SK-N-SH (cell line): ENCODE measurements around the gene MED26. TPM values are rescaled to one million over a fixed set of nuclear protein-coding genes. Genes with fewer than 3 reads are reported as not detected.

Experiments used
- CTCF ChIA-PET: fragments of 300-600, 350-600 bp; formaldehyde crosslinking; extraction: SDS; loops from one replicate; lab custom pipeline; 2021; lab: Yijun Ruan, JAX
- POLR2A ChIA-PET: fragments of 350-600 bp; sonication (Branson Sonifier 250); formaldehyde crosslinking; extraction: SDS; loops from one replicate; lab custom pipeline; 2020; ENCODE audit warnings: antibody characterized with exemption, inconsistent platforms; lab: Yijun Ruan, JAX
- DNase-seq: peaks from one replicate; pipeline ENCODE4 v3.0.0; 2012
- H2AFZ ChIP-seq: fragments of 200-600 bp; sonication (generic); 2 replicates; pipeline ENCODE4 v1.8.1; 2016; ENCODE audit warnings: antibody characterized with exemption, mild to moderate bottlenecking, low read depth
- H3F3A ChIP-seq: fragments of 200-600 bp; sonication (generic); replicated peaks from 2 replicates; pipeline ENCODE3; 2016; ENCODE audit warnings: antibody characterized with exemption, mild to moderate bottlenecking; ENCODE audit not compliant: insufficient read depth
- H3K27ac ChIP-seq, 2 experiments: fragments of 200-500 bp in 1 of 2; fragments of 200-600 bp in 1 of 2; sonication (Bioruptor generic) in 1 of 2; sonication (generic), shearing (Covaris generic) in 1 of 2; 2 replicates each; pipeline versions ENCODE4 v1.5.1 to v1.6.1; 2014 to 2016; ENCODE audit warnings: low read depth in 2 of 2, inconsistent platforms in 1 of 2, low read length in 1 of 2, mild to moderate bottlenecking in 1 of 2, mixed read lengths in 1 of 2
- H3K27me3 ChIP-seq: fragments of 200-600 bp; sonication (generic), shearing (Covaris generic); 2 replicates; pipeline ENCODE4 v1.6.1; 2016; ENCODE audit warnings: mixed run types; ENCODE audit not compliant: insufficient read depth
- H3K36me3 ChIP-seq, 2 experiments: fragments of 200-500 bp in 1 of 2; fragments of 200-600 bp in 1 of 2; sonication (Bioruptor generic) in 1 of 2; sonication (generic) in 1 of 2; replicated peaks in 1 of 2; 2 replicates each; pipeline versions ENCODE3 to v1.5.1; 2014 to 2016; ENCODE audit warnings: low read length in 1 of 2, mild to moderate bottlenecking in 1 of 2; ENCODE audit not compliant: insufficient read depth in 2 of 2, control insufficient read depth in 1 of 2
- H3K4me1 ChIP-seq, 2 experiments: fragments of 200-500 bp in 1 of 2; fragments of 200-600 bp in 1 of 2; sonication (Bioruptor generic) in 1 of 2; sonication (generic), shearing (Covaris generic) in 1 of 2; 2 replicates each; pipeline versions ENCODE4 v1.5.1 to v1.6.1; 2014 to 2016; ENCODE audit warnings: low read depth in 1 of 2, low read length in 1 of 2, mixed run types in 1 of 2; ENCODE audit not compliant: insufficient read depth in 2 of 2, control insufficient read depth in 1 of 2
- H3K4me2 ChIP-seq: fragments of 200-600 bp; sonication (generic), shearing (Covaris generic); 2 replicates; pipeline ENCODE4 v1.6.1; 2017; ENCODE audit warnings: mixed run types
- H3K4me3 ChIP-seq, 2 experiments: fragments of 200-500 bp in 1 of 2; fragments of 200-600 bp in 1 of 2; sonication (Bioruptor generic) in 1 of 2; sonication (generic), shearing (Covaris generic) in 1 of 2; 2 replicates each; pipeline versions ENCODE4 v1.5.1 to v1.8.1; 2014 to 2016; ENCODE audit warnings: low read depth in 2 of 2, inconsistent platforms in 1 of 2, low read length in 1 of 2, mild to moderate bottlenecking in 1 of 2, mixed read lengths in 1 of 2, moderate library complexity in 1 of 2
- H3K79me2 ChIP-seq: fragments of 200-600 bp; sonication (generic); 2 replicates; pipeline ENCODE4 v1.8.1; 2017; ENCODE audit warnings: mild to moderate bottlenecking; ENCODE audit not compliant: insufficient read depth
- H3K9ac ChIP-seq: fragments of 200-600 bp; sonication (generic); 2 replicates; pipeline ENCODE4 v1.6.1; 2017; ENCODE audit warnings: mixed run types
- H3K9me2 ChIP-seq: fragments of 200-600 bp; sonication (generic); 2 replicates; pipeline ENCODE4 v1.6.1; 2017; ENCODE audit warnings: mixed run types
- H3K9me3 ChIP-seq: fragments of 200-600 bp; sonication (generic); 2 replicates; pipeline ENCODE4 v1.6.1; 2017; ENCODE audit warnings: mixed run types, mild to moderate bottlenecking, moderate library complexity
- H4K20me1 ChIP-seq: fragments of 200-600 bp; sonication (generic); 2 replicates; pipeline ENCODE4 v1.6.1; 2017; ENCODE audit warnings: mild to moderate bottlenecking, mixed run types; ENCODE audit not compliant: insufficient read depth
- CHD2 ChIP-seq: fragments of 150-350 bp; IDR thresholded peaks from 2 replicates; pipeline ENCODE4 v1.6.1; 2018; ENCODE audit warnings: low read length; ENCODE audit not compliant: partially characterized antibody
- FOSL2 ChIP-seq: IDR thresholded peaks from 2 replicates; pipeline ENCODE4 v1.4.0; 2012; ENCODE audit warnings: low read depth, mild to moderate bottlenecking, moderate library complexity, borderline replicate concordance
- FOXJ3 ChIP-seq: sonication (generic); formaldehyde crosslinking; IDR thresholded peaks from 2 replicates; pipeline ENCODE4 v1.5.1; 2020; ENCODE audit warnings: mild to moderate bottlenecking, missing genetic modification reagents
- FOXM1 ChIP-seq: IDR thresholded peaks from 2 replicates; pipeline ENCODE4 v1.4.0; 2012; ENCODE audit warnings: low read depth, mild to moderate bottlenecking
- GATA2 ChIP-seq: sonication (generic); formaldehyde crosslinking; IDR thresholded peaks from 2 replicates; pipeline ENCODE4 v1.5.0; 2020; ENCODE audit warnings: mild to moderate bottlenecking, missing genetic modification reagents
- NFIC ChIP-seq: IDR thresholded peaks from 2 replicates; pipeline ENCODE4 v1.4.0; 2012; ENCODE audit warnings: borderline replicate concordance
- NRF1 ChIP-seq: IDR thresholded peaks from 2 replicates; pipeline ENCODE4 v1.6.1; 2012; ENCODE audit warnings: low read depth, mild to moderate bottlenecking, low read length
- RCOR1 ChIP-seq: fragments of 150-350 bp; IDR thresholded peaks from 2 replicates; pipeline ENCODE4 v1.6.1; 2017; ENCODE audit warnings: antibody characterized with exemption, low read length
- RFX5 ChIP-seq: IDR thresholded peaks from 2 replicates; pipeline ENCODE4 v1.6.1; 2012; ENCODE audit warnings: mild to moderate bottlenecking, improper control_type of control experiment, low read length
- RXRA ChIP-seq: IDR thresholded peaks from 2 replicates; pipeline ENCODE4 v1.4.0; 2012; ENCODE audit warnings: low read depth, mild to moderate bottlenecking, borderline replicate concordance
- SIN3A ChIP-seq: IDR thresholded peaks from 2 replicates; pipeline ENCODE4 v1.6.1; 2012; ENCODE audit warnings: low read depth, mild to moderate bottlenecking, low read length, moderate library complexity, borderline replicate concordance
- TAF1 ChIP-seq: IDR thresholded peaks from 2 replicates; pipeline ENCODE4 v1.6.1; 2012; ENCODE audit warnings: low read depth, mild to moderate bottlenecking, low read length, moderate library complexity, borderline replicate concordance
- TCF12 ChIP-seq: IDR thresholded peaks from 2 replicates; pipeline ENCODE4 v1.4.0; 2012
- TEAD4 ChIP-seq: IDR thresholded peaks from 2 replicates; pipeline ENCODE4 v1.4.0; 2012; ENCODE audit warnings: mild to moderate bottlenecking, borderline replicate concordance; ENCODE audit not compliant: insufficient read depth
- WGBS: methylation state at CpG from one replicate; pipeline ENCODE4 v1.1.6; 2017; ENCODE audit warnings: low lambda C conversion rate; 5-methylcytosine and 5-hydroxymethylcytosine counted together
- polyA plus RNA-seq, 3 experiments: library from polyadenylated mRNA; depleted of rRNA; stranded (reverse); fragments of >200 nt; gene quantifications; 2 replicates each; pipeline ENCODE4 v1.2.3, GENCODE V29; 2012
- TF ChIP-seq, protein P1 (sequence below): IDR thresholded peaks from 2 replicates; pipeline ENCODE4 v1.4.0; 2012; ENCODE audit warnings: low read depth, borderline replicate concordance
- TF ChIP-seq, protein P2 (sequence below): IDR thresholded peaks from 2 replicates; pipeline ENCODE4 v1.6.1; 2012; ENCODE audit warnings: mild to moderate bottlenecking, low read depth, low read length, moderate library complexity
- TF ChIP-seq, protein P3 (sequence below): IDR thresholded peaks from 2 replicates; pipeline ENCODE4 v1.4.0; 2012; ENCODE audit warnings: low read depth, borderline replicate concordance

Gene MED26
- polyA plus RNA-seq, 1 of the 3 experiments (the other 2 are of a cell fraction), result 3.5 TPM

DNA sequence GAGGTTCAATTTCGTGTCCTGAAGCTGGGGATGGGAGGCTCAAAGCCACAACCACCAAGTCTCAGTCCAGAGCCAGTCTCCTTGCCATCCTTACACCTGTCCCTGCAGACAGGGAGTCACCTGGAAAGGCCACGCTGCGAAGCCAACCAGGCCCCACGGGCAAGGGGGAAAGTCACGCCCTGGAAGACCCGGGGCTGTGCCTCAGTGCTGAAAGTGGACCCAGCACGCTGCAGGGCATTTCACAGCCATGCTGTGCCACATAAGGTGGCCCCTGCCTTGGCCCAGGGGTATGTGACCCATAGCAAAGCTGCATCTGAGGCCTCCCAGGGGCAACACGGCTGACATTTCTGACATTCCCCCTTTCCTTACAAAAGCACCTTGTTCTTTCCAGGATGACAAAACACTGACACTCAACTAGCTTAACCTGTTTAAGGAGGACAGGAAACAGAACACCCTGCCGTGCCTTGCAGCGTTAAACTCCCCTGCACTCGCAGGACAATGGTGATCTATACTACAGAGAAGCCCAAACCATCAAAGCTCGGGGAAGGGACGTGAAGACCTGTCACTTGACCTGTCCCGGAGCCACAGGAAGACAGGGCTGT lies 100.6 kb downstream of the MED26 start:
- Histone ChIP-seq H3K9ac (no peak overlapping the region), H3K27ac (no peak overlapping the region; a peak in 1 of 4 replicates), H3K79me2 (peaks cover 9% of the 10 kb centered on the region; the same call in 1 of the 2 replicates), H3K4me2 (no peak overlapping the region), H4K20me1 (no peaks in the 10 kb centered on the region), H3K4me3 (no peak overlapping the region), H3K9me2 (no peaks in the 10 kb centered on the region), H3K27me3 (no peaks in the 10 kb centered on the region), H3K4me1 (no peaks in the 10 kb centered on the region), H2AFZ (no peak overlapping the region), H3K9me3 (no peaks in the 10 kb centered on the region), H3K36me3 (peaks cover 30 to 83% of the 10 kb centered on the region in 2 experiments), H3F3A (no peaks in the 10 kb centered on the region)
- 100% methylated on average over 7 of the region's 14 CpGs for WGBS
- DNase-seq, result no peak
- TF ChIP-seq, protein P1, sequence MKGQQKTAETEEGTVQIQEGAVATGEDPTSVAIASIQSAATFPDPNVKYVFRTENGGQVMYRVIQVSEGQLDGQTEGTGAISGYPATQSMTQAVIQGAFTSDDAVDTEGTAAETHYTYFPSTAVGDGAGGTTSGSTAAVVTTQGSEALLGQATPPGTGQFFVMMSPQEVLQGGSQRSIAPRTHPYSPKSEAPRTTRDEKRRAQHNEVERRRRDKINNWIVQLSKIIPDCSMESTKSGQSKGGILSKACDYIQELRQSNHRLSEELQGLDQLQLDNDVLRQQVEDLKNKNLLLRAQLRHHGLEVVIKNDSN, result no peak
- CTCF ChIA-PET, result interaction anchor here (0.6 to 3.5 kb wide), 6 partner anchors 10 to 103 kb away, joined by 3 to 12 read pairs (median 4); no protein-coding TSS in a partner anchor
- POLR2A ChIA-PET, result interaction anchor here (0.6 kb wide), 1 partner anchor 80 kb away, joined by 3 read pairs; no protein-coding TSS in a partner anchor

DNA sequence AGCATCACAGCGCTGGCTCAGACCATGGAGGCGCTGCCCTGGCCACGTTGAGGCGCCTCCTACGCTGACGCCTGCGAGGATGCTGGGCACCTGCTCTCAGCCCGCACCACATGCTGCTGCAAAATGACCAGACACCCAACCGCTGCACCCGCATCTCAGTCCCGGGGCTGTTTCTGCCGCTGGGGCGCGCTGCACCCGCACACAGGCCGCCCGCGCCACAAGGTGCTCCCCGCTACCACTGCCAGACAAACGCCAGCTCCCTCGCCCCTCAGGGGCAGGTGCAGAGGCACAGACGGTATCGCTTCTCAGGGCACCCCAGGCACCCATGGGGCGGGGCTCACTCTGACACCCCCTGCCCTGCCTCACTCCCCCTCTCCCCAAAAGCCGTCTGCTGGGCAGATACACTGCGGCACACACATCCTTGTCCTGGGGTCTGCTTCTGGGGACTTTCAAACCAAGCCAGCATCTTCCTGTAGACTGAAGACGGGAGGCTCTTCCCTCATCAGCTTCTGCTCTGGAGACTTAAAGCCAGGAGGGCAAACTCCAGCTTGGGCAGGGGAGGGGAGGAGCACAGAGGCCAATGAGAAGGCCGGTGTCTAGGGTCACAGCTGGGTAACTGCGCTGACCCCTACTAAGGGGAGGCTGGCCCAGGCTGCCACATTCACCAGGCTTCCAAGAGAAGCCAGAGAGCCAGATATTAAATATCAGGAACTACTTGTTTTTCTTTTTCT lies 102.1 kb downstream of the MED26 start:
- Histone ChIP-seq H3K36me3 (peaks cover 30 to 78% of the 10 kb centered on the region in 2 experiments), H3K4me1 (no peaks in the 10 kb centered on the region), H2AFZ (no peak overlapping the region), H4K20me1 (no peaks in the 10 kb centered on the region), H3F3A (no peaks in the 10 kb centered on the region), H3K4me3 (no peak overlapping the region), H3K9me2 (no peaks in the 10 kb centered on the region), H3K79me2 (0 out of 2 replicates have a peak, but pooled peaks cover 5% of the 10 kb centered on the region), H3K27me3 (no peaks in the 10 kb centered on the region), H3K27ac (no peak overlapping the region), H3K4me2 (no peak overlapping the region), H3K9ac (no peak overlapping the region), H3K9me3 (no peaks in the 10 kb centered on the region)
- TF ChIP-seq TEAD4 (no peak), CHD2 (no peak), TCF12 (no peak), FOSL2 (no peak), FOXJ3 (CRISPR knock-in tag) (no peak), SIN3A (no peak), FOXM1 (no peak), NFIC (no peak), RFX5 (no peak), RCOR1 (no peak), TAF1 (no peak), RXRA (no peak), GATA2 (no peak), NRF1 (no peak)
- TF ChIP-seq, protein P2, sequence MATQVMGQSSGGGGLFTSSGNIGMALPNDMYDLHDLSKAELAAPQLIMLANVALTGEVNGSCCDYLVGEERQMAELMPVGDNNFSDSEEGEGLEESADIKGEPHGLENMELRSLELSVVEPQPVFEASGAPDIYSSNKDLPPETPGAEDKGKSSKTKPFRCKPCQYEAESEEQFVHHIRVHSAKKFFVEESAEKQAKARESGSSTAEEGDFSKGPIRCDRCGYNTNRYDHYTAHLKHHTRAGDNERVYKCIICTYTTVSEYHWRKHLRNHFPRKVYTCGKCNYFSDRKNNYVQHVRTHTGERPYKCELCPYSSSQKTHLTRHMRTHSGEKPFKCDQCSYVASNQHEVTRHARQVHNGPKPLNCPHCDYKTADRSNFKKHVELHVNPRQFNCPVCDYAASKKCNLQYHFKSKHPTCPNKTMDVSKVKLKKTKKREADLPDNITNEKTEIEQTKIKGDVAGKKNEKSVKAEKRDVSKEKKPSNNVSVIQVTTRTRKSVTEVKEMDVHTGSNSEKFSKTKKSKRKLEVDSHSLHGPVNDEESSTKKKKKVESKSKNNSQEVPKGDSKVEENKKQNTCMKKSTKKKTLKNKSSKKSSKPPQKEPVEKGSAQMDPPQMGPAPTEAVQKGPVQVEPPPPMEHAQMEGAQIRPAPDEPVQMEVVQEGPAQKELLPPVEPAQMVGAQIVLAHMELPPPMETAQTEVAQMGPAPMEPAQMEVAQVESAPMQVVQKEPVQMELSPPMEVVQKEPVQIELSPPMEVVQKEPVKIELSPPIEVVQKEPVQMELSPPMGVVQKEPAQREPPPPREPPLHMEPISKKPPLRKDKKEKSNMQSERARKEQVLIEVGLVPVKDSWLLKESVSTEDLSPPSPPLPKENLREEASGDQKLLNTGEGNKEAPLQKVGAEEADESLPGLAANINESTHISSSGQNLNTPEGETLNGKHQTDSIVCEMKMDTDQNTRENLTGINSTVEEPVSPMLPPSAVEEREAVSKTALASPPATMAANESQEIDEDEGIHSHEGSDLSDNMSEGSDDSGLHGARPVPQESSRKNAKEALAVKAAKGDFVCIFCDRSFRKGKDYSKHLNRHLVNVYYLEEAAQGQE, result no peak
- TF ChIP-seq, protein P3, sequence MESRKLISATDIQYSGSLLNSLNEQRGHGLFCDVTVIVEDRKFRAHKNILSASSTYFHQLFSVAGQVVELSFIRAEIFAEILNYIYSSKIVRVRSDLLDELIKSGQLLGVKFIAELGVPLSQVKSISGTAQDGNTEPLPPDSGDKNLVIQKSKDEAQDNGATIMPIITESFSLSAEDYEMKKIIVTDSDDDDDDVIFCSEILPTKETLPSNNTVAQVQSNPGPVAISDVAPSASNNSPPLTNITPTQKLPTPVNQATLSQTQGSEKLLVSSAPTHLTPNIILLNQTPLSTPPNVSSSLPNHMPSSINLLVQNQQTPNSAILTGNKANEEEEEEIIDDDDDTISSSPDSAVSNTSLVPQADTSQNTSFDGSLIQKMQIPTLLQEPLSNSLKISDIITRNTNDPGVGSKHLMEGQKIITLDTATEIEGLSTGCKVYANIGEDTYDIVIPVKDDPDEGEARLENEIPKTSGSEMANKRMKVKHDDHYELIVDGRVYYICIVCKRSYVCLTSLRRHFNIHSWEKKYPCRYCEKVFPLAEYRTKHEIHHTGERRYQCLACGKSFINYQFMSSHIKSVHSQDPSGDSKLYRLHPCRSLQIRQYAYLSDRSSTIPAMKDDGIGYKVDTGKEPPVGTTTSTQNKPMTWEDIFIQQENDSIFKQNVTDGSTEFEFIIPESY, result no peak
- TF ChIP-seq, protein P1, result no peak
- CTCF ChIA-PET, result interaction anchor here (0.9 to 3.5 kb wide), 3 partner anchors 9 to 18 kb away, joined by 3 to 12 read pairs (median 4); no protein-coding TSS in a partner anchor
- WGBS, result 96% methylated on average over 26 of the region's 29 CpGs
- POLR2A ChIA-PET, result no interaction called here
- no peak for DNase-seq
